ENCODE results near the gene KCNAB1.

DNA sequence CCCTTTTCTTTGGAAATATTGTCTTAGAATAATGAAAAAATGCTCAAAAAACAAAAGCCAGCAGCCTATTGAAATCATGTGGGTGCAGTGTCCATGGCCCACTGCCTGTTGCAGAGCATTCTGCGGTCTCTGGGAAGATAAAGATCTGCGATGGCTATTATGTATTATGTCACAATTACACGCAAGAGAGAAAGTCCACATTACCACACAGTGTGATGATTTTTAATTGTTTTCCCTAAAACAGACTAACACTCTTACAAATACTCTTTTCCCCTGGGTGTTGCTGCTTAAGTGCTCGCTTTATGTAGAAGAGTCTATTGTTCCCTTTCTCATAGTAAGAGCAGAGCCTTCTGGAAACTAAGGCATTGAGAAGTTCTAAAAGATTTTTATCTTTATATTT lies 402.3 kb downstream of the KCNAB1 start:
- no peak for TF ChIP-seq ZNF384 (IDR thresholded peaks at IDR 0.05)
- TF ChIP-seq FOXK2 (IDR thresholded peaks at IDR 0.05), result no peak
- no peak for TF ChIP-seq HDGF (IDR thresholded peaks at IDR 0.05; ENCODE audit: borderline replicate concordance)
- TF ChIP-seq SP1 (IDR thresholded peaks at IDR 0.05), result no peak
- no peak for TF ChIP-seq FOXA1 (IDR thresholded peaks at IDR 0.05)
- TF ChIP-seq ELF4 (IDR thresholded peaks at IDR 0.05), result no peak
- no peak for TF ChIP-seq TARDBP (IDR thresholded peaks at IDR 0.05)
- no peak for TF ChIP-seq ARNT (IDR thresholded peaks at IDR 0.05)
- no peak for TF ChIP-seq FOXM1 (IDR thresholded peaks at IDR 0.05; ENCODE audit: borderline replicate concordance)
- TF ChIP-seq, protein P1, sequence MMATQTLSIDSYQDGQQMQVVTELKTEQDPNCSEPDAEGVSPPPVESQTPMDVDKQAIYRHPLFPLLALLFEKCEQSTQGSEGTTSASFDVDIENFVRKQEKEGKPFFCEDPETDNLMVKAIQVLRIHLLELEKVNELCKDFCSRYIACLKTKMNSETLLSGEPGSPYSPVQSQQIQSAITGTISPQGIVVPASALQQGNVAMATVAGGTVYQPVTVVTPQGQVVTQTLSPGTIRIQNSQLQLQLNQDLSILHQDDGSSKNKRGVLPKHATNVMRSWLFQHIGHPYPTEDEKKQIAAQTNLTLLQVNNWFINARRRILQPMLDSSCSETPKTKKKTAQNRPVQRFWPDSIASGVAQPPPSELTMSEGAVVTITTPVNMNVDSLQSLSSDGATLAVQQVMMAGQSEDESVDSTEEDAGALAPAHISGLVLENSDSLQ (IDR thresholded peaks at IDR 0.05), result no peak
- TF ChIP-seq CTBP1 (IDR thresholded peaks at IDR 0.05; ENCODE audit: borderline replicate concordance), result no peak

All from HEK293T (cell line).